ENCODE measurements around the gene EIPR1.

GRCh38 chr2:3309496-3310355, 67.9 kb downstream of the EIPR1 start:
- TF ChIP-seq CTCF (IDR thresholded peaks at IDR 0.05; ENCODE audit: poor library complexity, severe bottlenecking) (no peak), MXI1 (conservative IDR thresholded peaks at IDR 0.05; ENCODE audit: poor library complexity, severe bottlenecking) (no peak), POLR2AphosphoS5 (IDR thresholded peaks at IDR 0.05) (no peak), RAD21 (conservative IDR thresholded peaks at IDR 0.05) (no peak), REST (IDR thresholded peaks at IDR 0.05; ENCODE audit: borderline replicate concordance) (no peak), EZH2 (IDR thresholded peaks at IDR 0.05; ENCODE audit: borderline replicate concordance, insufficient read depth, low read length, poor library complexity, severe bottlenecking) (no peak), EP300 (conservative IDR thresholded peaks at IDR 0.05; ENCODE audit: poor library complexity, severe bottlenecking) (no peak), TAF1 (IDR thresholded peaks at IDR 0.05; ENCODE audit: low read depth) (no peak)

Measured in neural cell (in vitro differentiated cells).